Right ventricle myocardium inferior (tissue), 1 donor: ENCODE data around the gene INTS3. TPM values are rescaled to one million over a fixed set of nuclear protein-coding genes. Genes with fewer than 3 reads are reported as not detected.
"Not testable (repeated sequence)": the region's sequence is repeated elsewhere in the genome, so short reads cannot be mapped to it uniquely, and the experiment has no call there.

Experiments used
- ATAC-seq: fragments of 200-7000 bp; cut with Tn5 transposase; one replicate; pipeline ENCODE4 v1.9.1; 2020; ENCODE audit warnings: mild to moderate bottlenecking, moderate library complexity
- DNase-seq: peaks from one replicate; pipeline ENCODE4 v3.0.0; 2021; ENCODE audit errors: missing footprints
- intact Hi-C: fragments of 100-400 bp; cut with DNase I; formaldehyde crosslinking; loops from one replicate; pipeline ENCODE4 v1.11.0; 2022
- total RNA-seq: library from RNA; stranded (reverse); fragmentation: NEBNext Ultra II Directional; extraction: Animal tissue kit (Norgen Biotek cat#: 25700); gene quantifications from one replicate; pipeline ENCODE4 v1.2.1, GENCODE V29; 2021
- donor health status: DM: no; HTN: yes; CAD: no; lungs with severe emphysema.

Gene INTS3
- total RNA-seq, 1 donor from 2014 or later = 33.0 TPM

- no peak for DNase-seq
- intact Hi-C loops = loop anchor here (2.0 to 10.0 kb wide), 2 partner anchors 47 to 419 kb away; partner anchors contain the start of gene S100A9
- ATAC-seq = no peak
These were observed 46.3 kb downstream of the INTS3 start for GRCh38 chr1:153774026-153774595.

- ATAC-seq = peak; percentile 92
- peak; percentile 89 for DNase-seq
- intact Hi-C loops = loop anchor here (2.0 to 10.0 kb wide), 2 partner anchors 48 to 420 kb away; partner anchors contain the start of gene S100A9
These were observed 47.1 kb downstream of the INTS3 start, which contains the start of gene SLC27A3 for GRCh38 chr1:153774780-153775457. Gene SLC27A3, plus strand, starts transcription at chr1:153775407. Its CDS starts 91 bp downstream, at chr1:153775498.

DNA sequence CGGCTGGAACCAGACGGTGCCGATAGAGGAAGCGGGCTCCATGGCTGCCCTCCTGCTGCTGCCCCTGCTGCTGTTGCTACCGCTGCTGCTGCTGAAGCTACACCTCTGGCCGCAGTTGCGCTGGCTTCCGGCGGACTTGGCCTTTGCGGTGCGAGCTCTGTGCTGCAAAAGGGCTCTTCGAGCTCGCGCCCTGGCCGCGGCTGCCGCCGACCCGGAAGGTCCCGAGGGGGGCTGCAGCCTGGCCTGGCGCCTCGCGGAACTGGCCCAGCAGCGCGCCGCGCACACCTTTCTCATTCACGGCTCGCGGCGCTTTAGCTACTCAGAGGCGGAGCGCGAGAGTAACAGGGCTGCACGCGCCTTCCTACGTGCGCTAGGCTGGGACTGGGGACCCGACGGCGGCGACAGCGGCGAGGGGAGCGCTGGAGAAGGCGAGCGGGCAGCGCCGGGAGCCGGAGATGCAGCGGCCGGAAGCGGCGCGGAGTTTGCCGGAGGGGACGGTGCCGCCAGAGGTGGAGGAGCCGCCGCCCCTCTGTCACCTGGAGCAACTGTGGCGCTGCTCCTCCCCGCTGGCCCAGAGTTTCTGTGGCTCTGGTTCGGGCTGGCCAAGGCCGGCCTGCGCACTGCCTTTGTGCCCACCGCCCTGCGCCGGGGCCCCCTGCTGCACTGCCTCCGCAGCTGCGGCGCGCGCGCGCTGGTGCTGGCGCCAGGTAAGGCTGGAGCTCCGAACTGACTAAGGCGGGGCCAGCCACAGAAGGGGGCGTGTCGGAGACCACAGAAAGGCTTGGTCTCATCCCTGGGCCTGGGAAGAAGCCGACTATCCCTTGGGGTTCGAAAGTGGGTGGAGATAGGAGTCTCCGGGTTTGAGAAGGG, 47.8 kb downstream of the INTS3 start:
- DNase-seq (peak; percentile 88), ATAC-seq (peak; percentile 41)
- intact Hi-C loops = loop anchor here (2.0 to 10.0 kb wide), 2 partner anchors 49 to 421 kb away; partner anchors contain the start of gene S100A9

- ATAC-seq (no peak), DNase-seq (peak; percentile 64)
- intact Hi-C loops = loop anchor here (10.0 kb wide), 1 partner anchor 422 kb away; the partner anchor contains the start of gene S100A9
These were observed 48.5 kb downstream of the INTS3 start for GRCh38 chr1:153776352-153776751.

GRCh38 chr1:153776845-153777370, 49.1 kb downstream of the INTS3 start:
- ATAC-seq (no peak), DNase-seq (no peak)
- intact Hi-C loops = loop anchor here (10.0 kb wide), 1 partner anchor 422 kb away; the partner anchor contains the start of gene S100A9

DNA sequence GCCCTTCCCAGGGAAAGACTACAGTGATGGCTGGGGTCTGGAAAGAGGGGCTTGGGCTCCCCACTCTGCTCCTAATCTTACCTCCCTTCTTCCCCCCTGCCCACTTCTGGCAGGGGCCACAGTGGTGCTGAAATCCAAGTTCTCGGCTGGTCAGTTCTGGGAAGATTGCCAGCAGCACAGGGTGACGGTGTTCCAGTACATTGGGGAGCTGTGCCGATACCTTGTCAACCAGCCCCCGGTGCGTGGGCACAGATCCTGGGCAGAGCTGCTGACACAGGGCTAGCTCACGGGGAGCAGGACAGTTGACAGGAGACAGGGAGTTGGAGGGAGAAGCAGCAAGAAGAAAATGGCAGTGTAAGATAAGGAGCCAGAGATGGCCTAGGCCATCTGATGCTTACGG, 49.8 kb downstream of the INTS3 start:
- intact Hi-C loops = loop anchor here (10.0 kb wide), 1 partner anchor 423 kb away; the partner anchor contains the start of gene S100A9
- no peak for DNase-seq
- no peak for ATAC-seq

- DNase-seq (no peak), ATAC-seq (no peak)
- intact Hi-C loops = loop anchor here (10.0 kb wide), 1 partner anchor 423 kb away; the partner anchor contains the start of gene S100A9
These were observed 50.4 kb downstream of the INTS3 start for GRCh38 chr1:153778051-153778823.

- no peak for ATAC-seq
- no peak for DNase-seq
- intact Hi-C loops = loop anchor here (10.0 kb wide), 1 partner anchor 424 kb away; the partner anchor contains the start of gene S100A9
These were observed 51.1 kb downstream of the INTS3 start for GRCh38 chr1:153778824-153779519.

GRCh38 chr1:153779781-153780541, 52.1 kb downstream of the INTS3 start:
- intact Hi-C loops = loop anchor here (10.0 kb wide), 1 partner anchor 425 kb away; the partner anchor contains the start of gene S100A9
- ATAC-seq = no peak
- no peak for DNase-seq

DNA sequence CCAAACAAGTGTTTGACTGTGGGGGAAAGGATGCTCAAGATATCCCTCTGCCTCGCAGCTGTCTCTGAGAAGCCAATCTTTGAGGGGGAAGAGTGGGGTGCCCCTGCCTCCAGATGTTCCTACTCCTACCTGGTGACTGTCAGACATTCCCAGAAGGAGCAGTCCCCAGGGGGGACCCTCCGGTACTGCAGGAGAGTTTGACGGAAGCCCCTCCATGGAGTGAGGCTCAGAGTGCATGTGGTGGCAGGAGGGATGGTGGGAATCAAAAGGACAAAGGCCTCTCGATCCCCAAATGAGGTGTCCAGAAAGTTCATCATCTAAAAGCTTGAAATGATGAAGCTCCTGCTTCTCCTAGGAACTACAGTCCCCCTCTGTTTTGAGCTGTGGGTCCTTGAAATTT, 52.7 kb downstream of the INTS3 start:
- DNase-seq (no peak), ATAC-seq (no peak)
- intact Hi-C loops = no loop called here

GRCh38 chr1:153782648-153783047, 54.8 kb downstream of the INTS3 start:
- DNase-seq, intact Hi-C loops, ATAC-seq: not testable (repeated sequence)

DNA sequence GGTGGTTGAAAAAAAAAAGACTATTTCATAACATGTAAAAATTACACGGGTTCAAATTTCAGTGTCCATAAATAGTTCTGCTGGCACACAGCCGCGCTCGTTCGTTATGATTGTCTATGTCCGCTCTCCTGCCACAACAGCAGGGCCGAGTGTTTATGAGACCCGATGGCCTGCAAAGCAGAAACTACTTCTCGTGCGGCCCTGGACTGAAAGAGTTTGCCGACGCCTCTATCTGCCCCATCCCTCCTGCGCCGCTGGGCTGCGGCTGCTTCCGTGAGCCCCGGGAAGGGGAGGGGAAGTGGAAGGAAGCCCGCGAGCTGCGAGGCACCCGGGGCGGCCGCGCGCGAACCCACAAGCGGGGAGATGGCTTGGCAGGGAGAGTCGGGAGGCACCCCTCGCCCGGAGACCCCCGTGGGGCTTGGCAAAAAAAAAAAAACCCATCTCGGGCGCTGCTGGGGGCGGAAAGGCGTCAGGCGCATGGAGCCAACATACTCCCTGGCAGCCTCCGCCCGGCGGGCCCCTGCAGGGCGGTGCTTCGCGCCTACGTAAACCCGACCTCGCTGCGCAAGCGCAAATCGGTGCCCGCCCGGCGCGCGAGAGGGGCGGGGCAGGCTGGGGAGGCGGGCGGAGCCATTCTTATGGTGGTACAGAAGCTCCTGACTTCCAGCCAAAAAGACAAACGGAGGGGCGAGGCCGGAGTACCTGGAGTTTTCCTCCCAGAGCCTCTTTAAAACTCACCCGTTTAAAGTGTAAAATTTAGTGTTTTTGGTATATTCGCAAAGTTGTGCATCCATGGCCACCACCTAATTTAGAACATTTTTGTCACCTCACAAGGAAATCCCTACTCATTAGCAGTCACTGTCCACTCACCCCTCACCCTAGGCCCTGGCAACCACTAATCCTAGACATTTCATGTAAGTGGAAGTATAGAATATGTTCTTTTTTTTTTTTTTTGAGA, 55.7 kb downstream of the INTS3 start:
- intact Hi-C loops = no loop called here
- ATAC-seq (peak; percentile 98), DNase-seq (peak; percentile 96)

- no peak for ATAC-seq
These were observed 58.4 kb downstream of the INTS3 start for GRCh38 chr1:153786038-153786790.

DNA sequence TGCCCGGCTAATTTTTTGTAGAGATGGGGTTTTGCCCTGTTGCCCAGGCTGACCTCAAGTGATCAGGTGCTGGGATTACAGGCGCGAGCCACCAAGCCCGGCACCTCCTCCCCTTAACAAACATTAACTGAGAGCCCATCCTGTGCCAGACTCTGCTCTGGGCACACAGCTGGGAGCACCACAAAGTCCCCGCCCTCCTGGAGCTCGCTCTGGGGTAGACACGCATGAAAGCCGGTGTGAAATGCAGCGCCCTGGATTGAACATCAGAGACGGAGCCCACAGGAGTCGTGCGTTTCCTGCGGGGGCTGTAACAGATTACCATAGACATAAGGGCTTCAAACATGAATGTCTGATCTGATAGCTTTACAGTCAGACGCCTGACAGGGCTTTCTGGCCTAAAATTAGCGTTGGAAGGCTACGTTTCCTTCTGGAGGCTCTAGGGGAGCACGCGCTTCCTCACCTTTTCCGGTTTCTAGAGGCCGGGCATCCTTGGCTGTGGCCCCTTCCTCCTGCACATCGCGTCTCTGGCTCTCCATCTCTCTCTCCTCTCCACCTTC, 61.7 kb downstream of the INTS3 start:
- DNase-seq (no peak), ATAC-seq (no peak)
- intact Hi-C loops = no loop called here

More at GRCh38 chr1:153786038-153786790, 58.4 kb downstream of the INTS3 start:
- intact Hi-C loops = no loop called here
- DNase-seq = no peak
